Endodermal cell (in vitro differentiated cells): ENCODE data around the gene TACR1. TPM values are rescaled to one million over a fixed set of nuclear protein-coding genes. Genes with fewer than 3 reads are reported as not detected.

Experiments
- DNase-seq: peaks from one replicate; pipeline ENCODE4 v3.0.0-alpha.2; 2017
- H3K27ac ChIP-seq: 2 replicates; pipeline ENCODE4 v1.5.1; 2013; ENCODE audit warnings: mild to moderate bottlenecking, low read depth, low read length, moderate library complexity
- H3K27me3 ChIP-seq: 2 replicates; pipeline ENCODE4 v1.6.1; 2013; ENCODE audit warnings: mild to moderate bottlenecking, low read length, moderate library complexity; ENCODE audit not compliant: insufficient read depth, control insufficient read depth, poor library complexity, severe bottlenecking
- H3K36me3 ChIP-seq: 2 replicates; pipeline ENCODE4 v1.7.0; 2013; ENCODE audit warnings: mild to moderate bottlenecking, low read length, moderate library complexity; ENCODE audit not compliant: control insufficient read depth, insufficient read depth
- H3K4me1 ChIP-seq: one replicate; pipeline ENCODE4 v1.7.0; 2013; ENCODE audit warnings: low read length; ENCODE audit not compliant: control insufficient read depth, insufficient read depth
- H3K4me3 ChIP-seq: 2 replicates; pipeline ENCODE4 v1.5.1; 2013; ENCODE audit warnings: mild to moderate bottlenecking, low read length, moderate library complexity
- H3K9ac ChIP-seq: 2 replicates; pipeline ENCODE4 v1.6.1; 2013; ENCODE audit warnings: mild to moderate bottlenecking, low read length, moderate library complexity; ENCODE audit not compliant: poor library complexity, severe bottlenecking; ENCODE audit errors: extremely low read depth
- H3K9me3 ChIP-seq: 2 replicates; pipeline ENCODE4 v1.6.1; 2013; ENCODE audit warnings: mild to moderate bottlenecking, low read length, moderate library complexity; ENCODE audit not compliant: control insufficient read depth
- H3K27ac Mint-ChIP-seq: 2 replicates; pipeline ENCODE4 v1.8.0; 2020; ENCODE audit warnings: mixed read lengths
- H3K27me3 Mint-ChIP-seq: 2 replicates; pipeline ENCODE4 v1.8.0; 2021; ENCODE audit warnings: mild to moderate bottlenecking, mixed read lengths; ENCODE audit not compliant: insufficient read depth
- H3K36me3 Mint-ChIP-seq: 2 replicates; pipeline ENCODE4 v1.8.0; 2020; ENCODE audit warnings: low read depth, mixed read lengths
- H3K4me1 Mint-ChIP-seq: 2 replicates; pipeline ENCODE4 v1.8.0; 2020; ENCODE audit warnings: mixed read lengths
- H3K4me3 Mint-ChIP-seq: 2 replicates; pipeline ENCODE4 v1.8.0; 2020; ENCODE audit warnings: mild to moderate bottlenecking, moderate library complexity, mixed read lengths
- H3K9me3 Mint-ChIP-seq: 2 replicates; pipeline ENCODE4 v1.8.0; 2020; ENCODE audit warnings: mild to moderate bottlenecking, mixed read lengths
- WGBS, 2 experiments: methylation state at CpG; one replicate each; pipeline versions ENCODE4 v1.1.5 to v1.1.7; 2013; ENCODE audit warnings: missing lambda C conversion rate in 2 of 2, mixed read lengths in 1 of 2; ENCODE audit not compliant: insufficient coverage in 1 of 2, insufficient read length in 1 of 2; 5-methylcytosine and 5-hydroxymethylcytosine counted together
- total RNA-seq, 2 donors: library from RNA; stranded (reverse); fragmentation: NEBNext Ultra II Directional in 1 of 2; extraction: Animal tissue kit (Norgen Biotek cat#: 25700) in 1 of 2; gene quantifications; 2 replicates in 1 of 2; 3 replicates in 1 of 2; pipeline ENCODE4 v1.2.1, GENCODE V29; 2021
- TF ChIP-seq, protein P1 (sequence below): fragments of 200-600 bp; sonication (generic); conservative IDR thresholded peaks from 2 replicates; pipeline ENCODE4 v1.5.0; 2021; ENCODE audit warnings: antibody characterized with exemption, mild to moderate bottlenecking

Gene TACR1
- total RNA-seq, 2 donors from 2014 or later = 0.09 to 0.69 TPM

DNA sequence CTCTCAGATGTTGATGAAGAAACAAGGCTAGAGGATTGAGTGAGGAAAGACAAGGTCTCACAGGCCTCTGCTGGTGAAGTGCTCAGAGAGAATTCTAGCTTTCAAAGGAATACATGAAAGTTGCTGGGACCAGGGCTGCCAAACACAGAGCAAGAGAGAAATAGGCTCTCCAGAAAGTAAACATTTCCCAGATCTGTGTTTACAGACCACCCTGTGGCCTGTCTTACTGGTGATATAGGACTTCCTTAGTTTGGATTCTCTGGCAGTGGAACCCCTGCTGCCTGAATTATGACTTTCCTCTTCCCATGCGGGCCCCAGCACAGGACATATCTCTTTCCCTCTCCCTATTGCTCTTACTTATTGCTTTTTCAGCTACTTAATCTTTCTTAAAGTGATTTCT is 64.5 kb downstream of the TACR1 start:
- 79 to 88% methylated on average over 1 of the region's 1 CpG for WGBS, 2 experiments
- no peak for DNase-seq
- TF ChIP-seq, protein P1, sequence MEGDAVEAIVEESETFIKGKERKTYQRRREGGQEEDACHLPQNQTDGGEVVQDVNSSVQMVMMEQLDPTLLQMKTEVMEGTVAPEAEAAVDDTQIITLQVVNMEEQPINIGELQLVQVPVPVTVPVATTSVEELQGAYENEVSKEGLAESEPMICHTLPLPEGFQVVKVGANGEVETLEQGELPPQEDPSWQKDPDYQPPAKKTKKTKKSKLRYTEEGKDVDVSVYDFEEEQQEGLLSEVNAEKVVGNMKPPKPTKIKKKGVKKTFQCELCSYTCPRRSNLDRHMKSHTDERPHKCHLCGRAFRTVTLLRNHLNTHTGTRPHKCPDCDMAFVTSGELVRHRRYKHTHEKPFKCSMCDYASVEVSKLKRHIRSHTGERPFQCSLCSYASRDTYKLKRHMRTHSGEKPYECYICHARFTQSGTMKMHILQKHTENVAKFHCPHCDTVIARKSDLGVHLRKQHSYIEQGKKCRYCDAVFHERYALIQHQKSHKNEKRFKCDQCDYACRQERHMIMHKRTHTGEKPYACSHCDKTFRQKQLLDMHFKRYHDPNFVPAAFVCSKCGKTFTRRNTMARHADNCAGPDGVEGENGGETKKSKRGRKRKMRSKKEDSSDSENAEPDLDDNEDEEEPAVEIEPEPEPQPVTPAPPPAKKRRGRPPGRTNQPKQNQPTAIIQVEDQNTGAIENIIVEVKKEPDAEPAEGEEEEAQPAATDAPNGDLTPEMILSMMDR = no peak
- Mint-ChIP-seq H3K36me3 (no peaks in the 10 kb centered on the region), H3K27ac (no peak overlapping the region), H3K4me1 (peaks cover 20% of the 10 kb centered on the region), H3K27me3 (no peaks in the 10 kb centered on the region), H3K9me3 (no peaks in the 10 kb centered on the region), H3K4me3 (no peak overlapping the region)
- Histone ChIP-seq H3K4me1 (no peaks in the 10 kb centered on the region), H3K27me3 (no peaks in the 10 kb centered on the region), H3K36me3 (no peaks in the 10 kb centered on the region), H3K9ac (no peak overlapping the region), H3K4me3 (no peak overlapping the region), H3K27ac (no peak overlapping the region), H3K9me3 (no peaks in the 10 kb centered on the region)

DNA sequence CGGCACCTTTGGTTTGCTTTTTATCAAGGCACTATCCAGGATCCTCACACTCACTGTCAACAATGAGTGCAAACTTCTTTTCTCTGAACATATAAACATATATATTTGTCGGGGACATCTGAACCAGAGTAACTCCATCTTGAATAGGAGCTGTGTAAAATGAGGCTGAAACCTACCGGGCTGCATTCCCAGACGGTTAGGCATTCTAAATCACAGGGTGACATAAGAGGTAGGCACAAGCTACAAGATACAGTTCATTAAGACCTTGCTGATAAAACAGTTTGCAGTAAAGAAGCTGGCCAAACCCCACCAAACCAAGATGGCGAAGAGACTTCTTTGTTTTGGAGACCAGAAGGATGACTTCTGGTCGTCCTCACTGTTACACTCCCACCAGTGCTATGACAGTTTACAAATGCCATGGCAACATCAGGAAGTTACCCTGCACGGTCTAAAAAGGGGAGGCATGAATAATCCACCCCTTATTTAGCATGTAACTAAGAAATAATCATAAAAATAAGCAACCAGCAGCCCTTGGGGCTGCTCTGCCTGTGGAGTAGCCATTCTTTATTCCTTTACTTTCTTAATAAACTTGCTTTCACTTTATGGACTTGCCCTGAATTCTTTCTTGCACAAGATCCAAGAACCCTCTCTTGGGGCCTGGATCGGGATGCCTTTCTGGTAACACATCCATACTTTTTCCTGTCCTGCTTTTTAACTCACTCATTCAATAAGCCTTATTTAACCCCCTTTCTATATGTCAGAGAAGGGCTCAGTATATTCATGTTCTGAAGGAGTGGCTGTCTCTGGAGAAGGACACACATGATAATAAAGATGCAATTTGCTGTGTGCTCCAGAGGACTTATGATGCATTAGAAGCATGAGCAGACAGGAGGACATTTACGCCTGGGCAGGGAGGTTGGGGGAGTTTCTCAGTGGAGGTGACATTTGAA is 65.4 kb downstream of the TACR1 start:
- TF ChIP-seq, protein P1 = no peak
- 91 to 92% methylated on average over 8 to 9 of the region's 9 CpGs for WGBS, 2 experiments
- Mint-ChIP-seq H3K27ac (no peak overlapping the region), H3K4me3 (no peak overlapping the region), H3K4me1 (peaks cover 20% of the 10 kb centered on the region), H3K9me3 (no peaks in the 10 kb centered on the region), H3K27me3 (no peaks in the 10 kb centered on the region), H3K36me3 (no peaks in the 10 kb centered on the region)
- H3K4me1 ChIP-seq = no peaks in the 10 kb centered on the region
- no peak overlapping the region for H3K4me3 ChIP-seq
- no peak overlapping the region for H3K9ac ChIP-seq
- no peaks in the 10 kb centered on the region for H3K36me3 ChIP-seq
- no peaks in the 10 kb centered on the region for H3K9me3 ChIP-seq
- no peak for DNase-seq
- H3K27me3 ChIP-seq = no peaks in the 10 kb centered on the region
- no peak overlapping the region for H3K27ac ChIP-seq

DNA sequence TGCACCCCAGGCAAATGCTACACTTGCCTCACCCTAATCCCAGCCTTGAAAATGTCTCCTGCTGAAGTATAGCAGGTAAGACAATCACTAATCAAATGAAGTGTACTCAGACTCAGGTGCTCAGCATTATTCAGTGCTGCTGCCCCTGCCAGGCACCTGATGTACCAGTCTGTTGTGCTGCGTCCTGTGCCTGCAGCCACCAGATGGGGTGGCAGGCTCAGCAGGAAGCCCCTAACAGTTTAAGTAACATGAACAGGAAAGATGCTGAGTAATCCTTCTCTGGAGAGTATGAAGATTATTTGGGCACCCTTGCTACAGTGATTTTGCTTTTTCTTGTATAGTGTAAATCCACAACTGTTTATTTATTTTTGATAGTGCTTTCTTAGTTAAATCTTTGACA is 69.1 kb downstream of the TACR1 start:
- peak; percentile 55 for DNase-seq
- no peak overlapping the region for H3K4me3 Mint-ChIP-seq
- no peaks in the 10 kb centered on the region for H3K36me3 Mint-ChIP-seq
- peaks cover 11% of the 10 kb centered on the region for H3K4me1 Mint-ChIP-seq
- Histone ChIP-seq H3K27ac (no peak overlapping the region), H3K27me3 (no peaks in the 10 kb centered on the region), H3K9ac (no peak overlapping the region), H3K4me3 (no peak overlapping the region), H3K4me1 (no peaks in the 10 kb centered on the region), H3K9me3 (no peaks in the 10 kb centered on the region), H3K36me3 (no peaks in the 10 kb centered on the region)
- TF ChIP-seq, protein P1 = peak; percentile 49
- no peaks in the 10 kb centered on the region for H3K27me3 Mint-ChIP-seq
- H3K9me3 Mint-ChIP-seq = peaks cover 4% of the 10 kb centered on the region
- 88 to 100% methylated on average over 1 of the region's 1 CpG for WGBS, 2 experiments
- no peak overlapping the region for H3K27ac Mint-ChIP-seq
